ENCODE data around the gene SLC4A11. TPM values are rescaled to one million over a fixed set of nuclear protein-coding genes. Genes with fewer than 3 reads are reported as not detected.
A peak's percentile ranks its signal among the peaks of the same experiment; 100 is the strongest.

The SLC4A11 gene
- 1 to 10 TPM in 4 of 10 donors, under 1 TPM in 6; 0.44 to 1.5 (median 0.87) TPM for polyA plus RNA-seq (ENCODE audit: insufficient read length in 10 of 10)
- long read RNA-seq, donor 1, result 0 reads
- long read RNA-seq, donor 2, result 0 reads
- long read RNA-seq, donor 3, result 0 reads
- long read RNA-seq, donor 4, result 0 reads
- long read RNA-seq, donor 5, result 0 reads
- long read RNA-seq, donor 6, result 0 reads
- long read RNA-seq, donor 7, result 0 reads
- long read RNA-seq, donor 8, result 0 reads
- long read RNA-seq, donor 9, result 0 reads

GRCh38 chr20:3239026-3239866 lies at the start of gene SLC4A11:
Gene SLC4A11, minus strand, starts transcription at chr20:3239190. Its CDS starts 53 bp downstream, at chr20:3239137.
- peak in 2 of 3 donors; percentile 34 to 59 for DNase-seq

- no peak for DNase-seq
These were observed 44.3 kb upstream of the SLC4A11 start for GRCh38 chr20:3283222-3283820.

GRCh38 chr20:3282271-3283221 lies 43.6 kb upstream of the SLC4A11 start:
- no peak for DNase-seq

- DNase-seq, result no peak
These were observed 42.4 kb upstream of the SLC4A11 start for GRCh38 chr20:3281437-3281836.

- DNase-seq, result no peak
These were observed 40.8 kb upstream of the SLC4A11 start for GRCh38 chr20:3279761-3280160.

GRCh38 chr20:3277686-3278465 lies 38.9 kb upstream of the SLC4A11 start:
- no peak for DNase-seq

- peak in 1 of 3 donors; percentile 18 for DNase-seq
These were observed 37.7 kb upstream of the SLC4A11 start for GRCh38 chr20:3276680-3277015.

GRCh38 chr20:3275966-3276679 lies 37.1 kb upstream of the SLC4A11 start:
- no peak for DNase-seq

- DNase-seq, result no peak
These were observed 36.3 kb upstream of the SLC4A11 start for GRCh38 chr20:3275064-3275935.

- no peak for DNase-seq
These were observed 34.4 kb upstream of the SLC4A11 start for GRCh38 chr20:3273371-3273770.

- DNase-seq, result no peak
These were observed 31.1 kb upstream of the SLC4A11 start for GRCh38 chr20:3270051-3270450.

GRCh38 chr20:3262566-3262965 lies 23.6 kb upstream of the SLC4A11 start:
- no peak for DNase-seq

- DNase-seq, result no peak
These were observed 19.4 kb upstream of the SLC4A11 start for GRCh38 chr20:3258429-3258828.

GRCh38 chr20:3255728-3256127 lies 16.7 kb upstream of the SLC4A11 start:
- no peak for DNase-seq

GRCh38 chr20:3251806-3252205 lies 12.8 kb upstream of the SLC4A11 start:
- DNase-seq, result no peak

GRCh38 chr20:3250091-3250504 lies 11.1 kb upstream of the SLC4A11 start:
- DNase-seq, result no peak

GRCh38 chr20:3248993-3249347 lies 10.0 kb upstream of the SLC4A11 start:
- DNase-seq, result no peak

- DNase-seq, result peak; percentile 13 to 67 (median 44)
These were observed 9.4 kb upstream of the SLC4A11 start for GRCh38 chr20:3248167-3248992.

Data from muscle of back (tissue), 13 donors.